ENCODE data around the gene MUSTN1.

MUSTN1 gene

DNA sequence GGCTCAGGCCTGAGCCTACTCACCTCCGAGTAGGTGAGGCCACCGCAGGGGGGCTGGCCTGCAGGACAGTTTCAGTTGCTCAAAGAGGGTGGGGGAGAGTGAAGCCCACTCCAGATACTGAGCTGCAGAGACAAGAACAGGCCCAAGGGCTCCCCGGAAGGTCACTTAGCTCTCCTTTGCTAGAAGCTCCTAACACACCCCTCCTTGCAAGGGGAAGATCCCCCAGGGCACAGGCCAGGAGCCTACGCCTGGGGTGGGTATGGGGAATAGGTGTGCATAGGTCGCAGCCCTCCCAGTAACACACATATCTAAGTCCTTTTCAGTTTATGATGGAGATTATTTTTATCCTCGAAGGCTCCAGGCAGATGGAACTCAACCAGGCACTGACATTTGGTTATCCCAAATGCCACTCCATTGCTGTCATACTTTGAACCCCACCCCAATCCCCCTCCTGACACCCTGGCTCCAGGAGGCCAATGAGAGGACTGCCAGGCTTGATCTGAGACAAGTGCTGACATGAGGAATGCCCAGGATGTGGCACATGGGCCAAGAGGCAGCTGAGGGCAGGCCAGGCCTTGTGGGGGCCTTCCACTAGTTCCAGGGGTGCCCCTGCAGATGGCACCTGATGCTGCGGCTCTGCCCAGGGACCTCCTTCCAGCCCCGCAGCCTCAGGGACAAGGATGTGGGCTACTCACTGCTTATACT lies 1.1 kb upstream of the MUSTN1 start:
- Histone ChIP-seq H3K4me2 (ENCODE audit: low read depth, low read length, poor library complexity, severe bottlenecking) (no peak overlapping the region), H3K4me3 (ENCODE audit: low read length, poor library complexity, severe bottlenecking) (no peak overlapping the region), H4K20me1 (ENCODE audit: insufficient read depth, low read length, poor library complexity, severe bottlenecking) (no peaks in the 10 kb centered on the region), H3K9me2 (replicated peaks; ENCODE audit: low read depth, low read length) (no peaks in the 10 kb centered on the region), H3K9me3 (ENCODE audit: insufficient read depth, low read depth, low read length) (no peaks in the 10 kb centered on the region), H3F3A (ENCODE audit: low read depth) (no peaks in the 10 kb centered on the region), H3K36me3 (ENCODE audit: insufficient read depth, low read length) (peaks cover 3% of the 10 kb centered on the region; the same call in 1 of the 2 replicates), H3K27me3 (ENCODE audit: insufficient read depth, low read length, poor library complexity, severe bottlenecking) (no peaks in the 10 kb centered on the region), H3K9ac (ENCODE audit: low read depth, low read length, poor library complexity, severe bottlenecking) (no peak overlapping the region), H3K4me1 (ENCODE audit: insufficient read depth, low read length, poor library complexity, severe bottlenecking) (peaks cover 20% of the 10 kb centered on the region), H2AFZ (ENCODE audit: low read length) (no peak overlapping the region), H3K79me2 (ENCODE audit: insufficient read depth, low read length) (no peaks in the 10 kb centered on the region)
- TF ChIP-seq EZH2phosphoT487 (IDR thresholded peaks at IDR 0.05; ENCODE audit: borderline replicate concordance), result no peak
- TF ChIP-seq, protein P1, sequence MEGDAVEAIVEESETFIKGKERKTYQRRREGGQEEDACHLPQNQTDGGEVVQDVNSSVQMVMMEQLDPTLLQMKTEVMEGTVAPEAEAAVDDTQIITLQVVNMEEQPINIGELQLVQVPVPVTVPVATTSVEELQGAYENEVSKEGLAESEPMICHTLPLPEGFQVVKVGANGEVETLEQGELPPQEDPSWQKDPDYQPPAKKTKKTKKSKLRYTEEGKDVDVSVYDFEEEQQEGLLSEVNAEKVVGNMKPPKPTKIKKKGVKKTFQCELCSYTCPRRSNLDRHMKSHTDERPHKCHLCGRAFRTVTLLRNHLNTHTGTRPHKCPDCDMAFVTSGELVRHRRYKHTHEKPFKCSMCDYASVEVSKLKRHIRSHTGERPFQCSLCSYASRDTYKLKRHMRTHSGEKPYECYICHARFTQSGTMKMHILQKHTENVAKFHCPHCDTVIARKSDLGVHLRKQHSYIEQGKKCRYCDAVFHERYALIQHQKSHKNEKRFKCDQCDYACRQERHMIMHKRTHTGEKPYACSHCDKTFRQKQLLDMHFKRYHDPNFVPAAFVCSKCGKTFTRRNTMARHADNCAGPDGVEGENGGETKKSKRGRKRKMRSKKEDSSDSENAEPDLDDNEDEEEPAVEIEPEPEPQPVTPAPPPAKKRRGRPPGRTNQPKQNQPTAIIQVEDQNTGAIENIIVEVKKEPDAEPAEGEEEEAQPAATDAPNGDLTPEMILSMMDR (conservative IDR thresholded peaks at IDR 0.05; ENCODE audit: low read length), result no peak

DNA sequence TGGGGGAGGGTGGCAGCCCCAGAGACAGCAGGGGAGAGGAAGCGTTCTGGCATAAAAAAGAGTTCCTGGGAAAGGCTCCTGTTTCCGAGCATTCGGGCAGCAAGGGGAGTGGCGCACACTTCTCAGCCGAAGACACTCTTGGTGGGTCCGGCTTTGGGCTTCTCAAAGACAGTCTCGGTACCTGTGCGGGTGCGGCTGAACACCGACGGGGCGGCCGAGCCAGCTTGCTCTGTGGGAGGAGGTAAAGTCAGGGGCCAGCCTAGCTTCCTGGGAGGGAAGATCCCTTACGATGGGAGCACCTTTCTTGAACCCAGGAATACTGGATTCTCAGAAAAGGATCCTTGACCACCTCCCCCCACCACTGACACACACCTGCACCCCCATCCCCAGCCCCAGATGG lies 1.6 kb downstream of the MUSTN1 start:
- Histone ChIP-seq H3K36me3 (ENCODE audit: insufficient read depth, low read length) (peaks cover 3% of the 10 kb centered on the region; the same call in 1 of the 2 replicates), H4K20me1 (ENCODE audit: insufficient read depth, low read length, poor library complexity, severe bottlenecking) (no peaks in the 10 kb centered on the region), H3K4me1 (ENCODE audit: insufficient read depth, low read length, poor library complexity, severe bottlenecking) (peaks cover 9% of the 10 kb centered on the region), H2AFZ (ENCODE audit: low read length) (no peak overlapping the region), H3K9me3 (ENCODE audit: insufficient read depth, low read depth, low read length) (no peaks in the 10 kb centered on the region), H3K4me3 (ENCODE audit: low read length, poor library complexity, severe bottlenecking) (no peak overlapping the region), H3F3A (ENCODE audit: low read depth) (no peaks in the 10 kb centered on the region), H3K9me2 (replicated peaks; ENCODE audit: low read depth, low read length) (no peaks in the 10 kb centered on the region), H3K4me2 (ENCODE audit: low read depth, low read length, poor library complexity, severe bottlenecking) (no peak overlapping the region), H3K79me2 (ENCODE audit: insufficient read depth, low read length) (no peaks in the 10 kb centered on the region), H3K9ac (ENCODE audit: low read depth, low read length, poor library complexity, severe bottlenecking) (no peak overlapping the region), H3K27me3 (ENCODE audit: insufficient read depth, low read length, poor library complexity, severe bottlenecking) (no peaks in the 10 kb centered on the region)
- no peak for TF ChIP-seq EZH2phosphoT487 (IDR thresholded peaks at IDR 0.05; ENCODE audit: borderline replicate concordance)
- TF ChIP-seq, protein P1 (conservative IDR thresholded peaks at IDR 0.05; ENCODE audit: low read length), result no peak

DNA sequence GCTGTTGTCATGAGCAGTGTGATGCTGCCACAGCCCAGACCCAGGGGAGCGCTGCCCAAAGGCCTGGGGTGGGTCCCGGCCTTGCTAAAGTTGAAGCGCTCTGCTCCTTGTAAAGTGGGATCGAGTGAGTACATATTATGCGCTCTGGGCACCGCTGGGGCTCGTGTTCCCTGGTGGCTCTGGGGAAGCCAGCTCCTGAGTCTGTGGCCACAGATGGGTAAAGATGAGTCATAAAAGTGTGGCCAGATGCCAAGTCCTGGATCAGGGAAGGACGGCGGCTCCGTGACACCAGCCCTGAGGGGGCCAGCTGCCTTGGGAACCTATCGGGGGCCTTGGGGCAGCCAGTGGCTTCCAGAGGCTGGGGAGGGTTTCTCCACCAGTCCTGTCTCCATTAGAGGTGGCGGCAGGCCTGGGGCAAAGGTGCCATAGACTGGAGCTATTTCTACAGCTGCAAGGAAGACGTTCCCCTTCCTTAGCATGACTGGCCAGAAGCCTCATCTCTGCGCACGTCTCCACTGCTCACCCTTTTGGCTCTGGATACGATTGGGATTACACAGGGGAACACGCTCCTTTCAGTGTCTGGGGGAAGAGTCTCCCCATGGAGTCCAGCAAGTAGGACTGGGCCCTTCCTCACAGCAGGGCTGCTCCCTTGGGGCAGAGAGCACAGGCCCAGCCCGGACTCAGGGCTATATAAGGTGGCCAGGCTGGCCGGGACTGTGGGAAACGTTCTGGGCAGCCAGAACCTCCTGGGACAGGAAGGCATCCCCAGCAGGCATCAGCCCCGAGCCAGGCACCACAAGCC lies 3.1 kb downstream of the MUSTN1 start:
- H3K79me2 ChIP-seq (ENCODE audit: insufficient read depth, low read length), result no peaks in the 10 kb centered on the region
- no peak overlapping the region for H3K4me2 ChIP-seq (ENCODE audit: low read depth, low read length, poor library complexity, severe bottlenecking)
- peaks cover 3% of the 10 kb centered on the region; the same call in 1 of the 2 replicates for H3K36me3 ChIP-seq (ENCODE audit: insufficient read depth, low read length)
- TF ChIP-seq, protein P1 (conservative IDR thresholded peaks at IDR 0.05; ENCODE audit: low read length), result no peak
- no peak for TF ChIP-seq EZH2phosphoT487 (IDR thresholded peaks at IDR 0.05; ENCODE audit: borderline replicate concordance)
- no peaks in the 10 kb centered on the region for H3K9me3 ChIP-seq (ENCODE audit: insufficient read depth, low read depth, low read length)
- no peak overlapping the region for H3K9ac ChIP-seq (ENCODE audit: low read depth, low read length, poor library complexity, severe bottlenecking)
- no peak overlapping the region for H2AFZ ChIP-seq (ENCODE audit: low read length)
- no peaks in the 10 kb centered on the region for H3K9me2 ChIP-seq (replicated peaks; ENCODE audit: low read depth, low read length)
- no peaks in the 10 kb centered on the region for H3K4me1 ChIP-seq (ENCODE audit: insufficient read depth, low read length, poor library complexity, severe bottlenecking)
- no peak overlapping the region for H3K4me3 ChIP-seq (ENCODE audit: low read length, poor library complexity, severe bottlenecking)
- H3F3A ChIP-seq (ENCODE audit: low read depth), result no peaks in the 10 kb centered on the region
- H3K27me3 ChIP-seq (ENCODE audit: insufficient read depth, low read length, poor library complexity, severe bottlenecking), result no peaks in the 10 kb centered on the region
- no peaks in the 10 kb centered on the region for H4K20me1 ChIP-seq (ENCODE audit: insufficient read depth, low read length, poor library complexity, severe bottlenecking)
